GM12865 (cell line): ENCODE measurements around the gene RPSA.
"Not testable (repeated sequence)": the region's sequence is repeated elsewhere in the genome, so short reads cannot be mapped to it uniquely, and the experiment has no call there.

ENCODE experiments used
- DNase-seq: peaks from one replicate; pipeline ENCODE4 v3.0.0; 2010; ENCODE audit warnings: low read depth
- H3K4me3 ChIP-seq: 2 replicates; pipeline ENCODE4 v1.5.1; 2011; ENCODE audit warnings: mild to moderate bottlenecking, low read depth, low read length, control low read depth
- TF ChIP-seq, protein P1 (sequence below): IDR thresholded peaks from 2 replicates; pipeline ENCODE4 v1.5.1; 2011; ENCODE audit warnings: low read length, control low read depth, low read depth, inconsistent platforms; ENCODE audit not compliant: insufficient read depth; ENCODE audit errors: missing control alignments

RPSA gene

GRCh38 chr3:39456159-39456558 is 49.6 kb downstream of the RPSA start:
- DNase-seq, result no peak
- no peak overlapping the region for H3K4me3 ChIP-seq
- TF ChIP-seq, protein P1, sequence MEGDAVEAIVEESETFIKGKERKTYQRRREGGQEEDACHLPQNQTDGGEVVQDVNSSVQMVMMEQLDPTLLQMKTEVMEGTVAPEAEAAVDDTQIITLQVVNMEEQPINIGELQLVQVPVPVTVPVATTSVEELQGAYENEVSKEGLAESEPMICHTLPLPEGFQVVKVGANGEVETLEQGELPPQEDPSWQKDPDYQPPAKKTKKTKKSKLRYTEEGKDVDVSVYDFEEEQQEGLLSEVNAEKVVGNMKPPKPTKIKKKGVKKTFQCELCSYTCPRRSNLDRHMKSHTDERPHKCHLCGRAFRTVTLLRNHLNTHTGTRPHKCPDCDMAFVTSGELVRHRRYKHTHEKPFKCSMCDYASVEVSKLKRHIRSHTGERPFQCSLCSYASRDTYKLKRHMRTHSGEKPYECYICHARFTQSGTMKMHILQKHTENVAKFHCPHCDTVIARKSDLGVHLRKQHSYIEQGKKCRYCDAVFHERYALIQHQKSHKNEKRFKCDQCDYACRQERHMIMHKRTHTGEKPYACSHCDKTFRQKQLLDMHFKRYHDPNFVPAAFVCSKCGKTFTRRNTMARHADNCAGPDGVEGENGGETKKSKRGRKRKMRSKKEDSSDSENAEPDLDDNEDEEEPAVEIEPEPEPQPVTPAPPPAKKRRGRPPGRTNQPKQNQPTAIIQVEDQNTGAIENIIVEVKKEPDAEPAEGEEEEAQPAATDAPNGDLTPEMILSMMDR, result no peak

DNA sequence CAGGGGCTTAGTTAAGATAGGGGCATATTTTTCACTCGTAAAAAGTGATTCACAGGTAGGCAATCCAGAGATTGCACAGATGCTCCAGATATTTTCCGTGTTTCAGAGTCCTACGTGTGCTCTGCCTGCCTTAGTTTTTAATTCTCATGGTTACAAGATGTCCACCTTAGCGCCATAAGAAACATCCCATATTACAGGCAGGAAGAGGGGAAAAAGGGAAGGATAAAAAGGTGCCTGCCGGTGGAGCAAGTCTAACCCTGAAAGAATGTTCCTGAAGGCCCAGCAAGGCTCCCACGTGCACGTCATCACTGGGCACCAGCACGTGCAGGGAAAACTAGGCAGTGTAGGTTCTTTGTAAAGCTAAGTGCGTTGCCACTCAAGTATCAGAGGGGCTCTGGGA is 50.8 kb downstream of the RPSA start:
- no peak overlapping the region for H3K4me3 ChIP-seq
- TF ChIP-seq, protein P1, result no peak
- no peak for DNase-seq

DNA sequence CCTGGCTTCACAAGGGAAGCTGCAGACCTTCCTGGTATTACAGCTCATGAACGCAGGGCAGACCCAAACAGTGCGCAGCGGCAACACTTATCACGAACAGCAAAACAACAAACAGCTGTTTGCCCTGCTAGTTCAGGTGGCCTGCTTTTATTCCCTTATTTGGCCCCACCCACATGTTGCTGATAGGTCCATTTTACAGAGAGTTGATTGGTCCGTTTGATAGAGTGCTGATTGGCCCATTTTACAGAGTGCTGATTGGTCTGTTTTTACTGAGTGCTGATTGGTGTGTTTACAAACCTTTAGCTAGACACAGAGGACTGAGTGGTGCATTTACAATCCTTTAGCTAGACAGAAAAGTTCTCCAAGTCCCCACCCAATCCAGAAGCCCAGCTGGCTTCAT is 52.1 kb downstream of the RPSA start:
- H3K4me3 ChIP-seq, DNase-seq: not testable (repeated sequence)

- no peak for DNase-seq
- no peak overlapping the region for H3K4me3 ChIP-seq
- TF ChIP-seq, protein P1, result no peak
Observed at GRCh38 chr3:39460677-39461076, 54.2 kb downstream of the RPSA start.
